ENCODE results near the gene MED29.

GRCh38 chr19:39384839-39385568 is 6.2 kb upstream of the MED29 start:
- TF ChIP-seq CTCF (conservative IDR thresholded peaks at IDR 0.05 in 1 of 2, IDR thresholded peaks at IDR 0.05 in 1 of 2; ENCODE audit: low read depth in 1 of 2, low read length in 2 of 2) (no peak), EZH2 (IDR thresholded peaks at IDR 0.05; ENCODE audit: low read length, missing control alignments) (no peak)
